Measurements from ENCODE around the gene STK11.

STK11 gene

GRCh38 chr19:1231729-1232637 is 26.4 kb downstream of the STK11 start:
- DNase-seq (ENCODE audit: extremely low read depth, low read depth): no peak
- no peak for TF ChIP-seq CTCF (IDR thresholded peaks at IDR 0.05; ENCODE audit: low read depth, low read length, missing control alignments)
- no peak overlapping the region for H3K4me3 ChIP-seq (replicated peaks; ENCODE audit: low read depth, low read length)

GRCh38 chr19:1232652-1233072 is 27.1 kb downstream of the STK11 start:
- no peak for DNase-seq (ENCODE audit: extremely low read depth, low read depth)

GRCh38 chr19:1233115-1233667 is 27.6 kb downstream of the STK11 start:
- no peak for DNase-seq (ENCODE audit: extremely low read depth, low read depth)
- TF ChIP-seq CTCF (IDR thresholded peaks at IDR 0.05; ENCODE audit: low read depth, low read length, missing control alignments): no peak
- H3K4me3 ChIP-seq (replicated peaks; ENCODE audit: low read depth, low read length): no peak overlapping the region

More at GRCh38 chr19:1232652-1233072, 27.1 kb downstream of the STK11 start:
- no peak for TF ChIP-seq CTCF (IDR thresholded peaks at IDR 0.05; ENCODE audit: low read depth, low read length, missing control alignments)
- H3K4me3 ChIP-seq (replicated peaks; ENCODE audit: low read depth, low read length): no peak overlapping the region

- no peak overlapping the region for H3K4me3 ChIP-seq (replicated peaks; ENCODE audit: low read depth, low read length)
- DNase-seq (ENCODE audit: extremely low read depth, low read depth): no peak
- no peak for TF ChIP-seq CTCF (IDR thresholded peaks at IDR 0.05; ENCODE audit: low read depth, low read length, missing control alignments)
These were observed 28.7 kb downstream of the STK11 start for GRCh38 chr19:1234051-1234954.

GRCh38 chr19:1234955-1235380 is 29.4 kb downstream of the STK11 start:
- TF ChIP-seq CTCF (IDR thresholded peaks at IDR 0.05; ENCODE audit: low read depth, low read length, missing control alignments): no peak
- no peak overlapping the region for H3K4me3 ChIP-seq (replicated peaks; ENCODE audit: low read depth, low read length)
- DNase-seq (ENCODE audit: extremely low read depth, low read depth): no peak

Measured in HFF-Myc (cell line).